Sigmoid colon (tissue), 7 donors: ENCODE results near the gene HPS1. TPM values are rescaled to one million over a fixed set of nuclear protein-coding genes. Genes with fewer than 3 reads are reported as not detected.
"Not testable (repeated sequence)": the region's sequence is repeated elsewhere in the genome, so short reads cannot be mapped to it uniquely, and the experiment has no call there.

Experiments
- DNase-seq: peaks from one replicate; pipeline ENCODE4 v3.0.0-alpha.2; 2019
- H3K27ac ChIP-seq, 4 donors: fragments of 200-600 bp; sonication (generic); one replicate each; pipeline ENCODE4 v1.5.1; 2016 to 2019; ENCODE audit warnings: mild to moderate bottlenecking in 1 of 4
- H3K27me3 ChIP-seq, 3 donors: fragments of 200-600 bp; sonication (generic); one replicate each; pipeline ENCODE4 v1.5.1; 2019; ENCODE audit warnings: mild to moderate bottlenecking in 1 of 3
- H3K36me3 ChIP-seq, 4 donors: fragments of 200-600 bp; sonication (generic); one replicate each; pipeline ENCODE4 v1.5.1; 2016 to 2019
- H3K4me1 ChIP-seq, 4 donors: fragments of 200-600 bp; sonication (generic); one replicate each; pipeline ENCODE4 v1.5.1; 2017 to 2019
- H3K4me3 ChIP-seq, 4 donors: fragments of 200-600 bp; sonication (generic); one replicate each; pipeline ENCODE4 v1.5.1; 2017 to 2019; ENCODE audit warnings: mild to moderate bottlenecking in 2 of 4, moderate library complexity in 1 of 4
- H3K9me3 ChIP-seq, 4 donors: fragments of 200-600 bp in 3 of 4; sonication (generic) in 3 of 4; one replicate each; pipeline versions ENCODE4 v1.5.1 to v1.6.1; 2013 to 2019
- EP300 ChIP-seq, 4 donors: sonication (generic); formaldehyde crosslinking; IDR thresholded peaks; one replicate each; pipeline ENCODE4 v1.6.1; 2017; ENCODE audit warnings: antibody characterized with exemption in 4 of 4
- POLR2A ChIP-seq, 2 donors: fragments of 450-650 bp; IDR thresholded peaks; one replicate each; pipeline ENCODE4 v1.6.1; 2016; ENCODE audit warnings: antibody characterized with exemption in 2 of 2, mild to moderate bottlenecking in 2 of 2, moderate library complexity in 2 of 2
- POLR2AphosphoS5 ChIP-seq, 4 donors: sonication (generic); formaldehyde crosslinking; IDR thresholded peaks; one replicate each; pipeline ENCODE4 v1.6.1; 2017; ENCODE audit warnings: antibody characterized with exemption in 4 of 4
- WGBS, 2 donors: extraction: QIAGEN DNeasy Blood & Tissue Kit; methylation state at CpG; one replicate each; pipeline ENCODE4 v1.1.7; 2013; 5-methylcytosine and 5-hydroxymethylcytosine counted together
- intact Hi-C: fragments of 100-400 bp; cut with DNase I; formaldehyde crosslinking; loops from one replicate; pipeline ENCODE4 v1.15.1; 2023
- polyA plus RNA-seq, 3 donors: library from polyadenylated mRNA; stranded (reverse); fragments of 200-250 nt; gene quantifications; one replicate each; pipeline ENCODE4 v1.2.3, GENCODE V29; 2013
- total RNA-seq, 4 donors: library from RNA; depleted of rRNA; stranded (reverse); fragments of >200 nt; gene quantifications; one replicate each; pipeline ENCODE4 v1.1.0, GENCODE V29; 2016
- TF ChIP-seq, protein P1 (sequence below), 4 experiments: fragments of 450-650 bp in 3 of 4; fragments of 200-600 bp in 1 of 4; IDR thresholded peaks; one replicate each; pipeline ENCODE4 v1.5.1; 2016 to 2019; ENCODE audit warnings: antibody characterized with exemption in 4 of 4, mild to moderate bottlenecking in 3 of 4, moderate library complexity in 2 of 4
- donor health status: healthy with polysubstance abuse.
- donor health status: Bipolar disorder and iron deficiency.
- donor health status: healthy.

Gene HPS1
- total and polyA plus RNA-seq, 7 donors = 44.7 to 93.1 (median 70.7) TPM

DNA sequence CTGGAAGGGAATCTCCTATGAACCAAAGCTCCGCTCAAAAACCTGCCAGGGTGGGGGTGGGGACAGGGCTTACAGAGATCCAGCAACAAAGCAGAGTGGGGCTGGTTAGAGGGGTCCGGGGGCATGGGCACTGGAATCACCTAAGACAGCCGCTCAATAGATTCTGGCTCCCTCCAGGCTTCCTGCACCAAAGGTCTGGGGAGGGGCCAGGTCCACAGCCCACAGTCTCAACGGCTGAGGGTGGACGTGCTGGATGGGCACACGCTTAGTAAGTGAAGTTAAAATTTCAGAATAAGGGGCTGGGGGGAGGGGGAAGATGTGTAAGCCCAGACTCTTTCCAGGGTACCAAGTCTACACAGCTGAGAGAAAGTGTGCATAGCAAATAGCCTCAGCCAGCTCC lies 62.9 kb downstream of the HPS1 start:
- TF ChIP-seq POLR2A (IDR thresholded peaks at IDR 0.05) (no peak), EP300 (IDR thresholded peaks at IDR 0.05) (no peak), POLR2AphosphoS5 (IDR thresholded peaks at IDR 0.05) (no peak)
- TF ChIP-seq, protein P1, sequence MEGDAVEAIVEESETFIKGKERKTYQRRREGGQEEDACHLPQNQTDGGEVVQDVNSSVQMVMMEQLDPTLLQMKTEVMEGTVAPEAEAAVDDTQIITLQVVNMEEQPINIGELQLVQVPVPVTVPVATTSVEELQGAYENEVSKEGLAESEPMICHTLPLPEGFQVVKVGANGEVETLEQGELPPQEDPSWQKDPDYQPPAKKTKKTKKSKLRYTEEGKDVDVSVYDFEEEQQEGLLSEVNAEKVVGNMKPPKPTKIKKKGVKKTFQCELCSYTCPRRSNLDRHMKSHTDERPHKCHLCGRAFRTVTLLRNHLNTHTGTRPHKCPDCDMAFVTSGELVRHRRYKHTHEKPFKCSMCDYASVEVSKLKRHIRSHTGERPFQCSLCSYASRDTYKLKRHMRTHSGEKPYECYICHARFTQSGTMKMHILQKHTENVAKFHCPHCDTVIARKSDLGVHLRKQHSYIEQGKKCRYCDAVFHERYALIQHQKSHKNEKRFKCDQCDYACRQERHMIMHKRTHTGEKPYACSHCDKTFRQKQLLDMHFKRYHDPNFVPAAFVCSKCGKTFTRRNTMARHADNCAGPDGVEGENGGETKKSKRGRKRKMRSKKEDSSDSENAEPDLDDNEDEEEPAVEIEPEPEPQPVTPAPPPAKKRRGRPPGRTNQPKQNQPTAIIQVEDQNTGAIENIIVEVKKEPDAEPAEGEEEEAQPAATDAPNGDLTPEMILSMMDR (IDR thresholded peaks at IDR 0.05) = no peak
- no peaks in the 10 kb centered on the region for H3K9me3 ChIP-seq
- H3K4me3 ChIP-seq = no peak overlapping the region
- H3K36me3 ChIP-seq = peaks cover 0 to 37% (median 4%) of the 10 kb centered on the region in 4 donors
- no peak overlapping the region for H3K27ac ChIP-seq
- DNase-seq = no peak
- intact Hi-C loops = no loop called here
- no peaks in the 10 kb centered on the region for H3K27me3 ChIP-seq
- 93 to 97% methylated on average over 6 of the region's 6 CpGs for whole genome bisulfite sequencing, 2 donors
- H3K4me1 ChIP-seq = no peaks in the 10 kb centered on the region

DNA sequence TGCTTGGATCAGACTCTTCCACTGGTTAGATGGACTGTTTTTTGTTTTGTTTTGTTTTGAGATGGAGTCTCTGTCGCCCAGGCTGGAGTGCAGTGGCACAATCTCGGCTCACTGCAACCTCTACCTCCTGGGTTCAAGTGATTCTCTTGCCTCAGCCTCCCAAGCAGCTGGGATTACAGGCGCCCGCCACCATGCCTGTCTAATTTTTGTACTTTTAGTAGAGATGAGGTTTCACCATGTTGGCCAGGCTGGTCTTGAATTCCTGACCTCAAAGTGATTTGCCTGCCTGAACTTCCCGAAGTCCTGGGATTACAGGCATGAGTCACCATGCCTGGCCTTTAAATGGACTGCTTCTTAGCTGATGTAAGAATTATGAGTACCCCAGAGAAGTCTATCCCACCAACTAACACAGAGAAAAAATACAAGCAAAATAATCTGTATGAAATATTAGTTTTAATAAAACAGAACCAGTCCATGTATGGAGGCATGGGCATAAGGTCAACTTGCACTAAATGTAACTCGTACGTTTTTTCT lies 63.5 kb downstream of the HPS1 start:
- peaks cover 0 to 37% (median 4%) of the 10 kb centered on the region in 4 donors for H3K36me3 ChIP-seq
- 96 to 98% methylated on average over 7 of the region's 7 CpGs for WGBS, 2 donors
- H3K27ac ChIP-seq, H3K4me3 ChIP-seq, DNase-seq, H3K4me1 ChIP-seq, intact Hi-C loops, H3K27me3 ChIP-seq, H3K9me3 ChIP-seq: not testable (repeated sequence)

DNA sequence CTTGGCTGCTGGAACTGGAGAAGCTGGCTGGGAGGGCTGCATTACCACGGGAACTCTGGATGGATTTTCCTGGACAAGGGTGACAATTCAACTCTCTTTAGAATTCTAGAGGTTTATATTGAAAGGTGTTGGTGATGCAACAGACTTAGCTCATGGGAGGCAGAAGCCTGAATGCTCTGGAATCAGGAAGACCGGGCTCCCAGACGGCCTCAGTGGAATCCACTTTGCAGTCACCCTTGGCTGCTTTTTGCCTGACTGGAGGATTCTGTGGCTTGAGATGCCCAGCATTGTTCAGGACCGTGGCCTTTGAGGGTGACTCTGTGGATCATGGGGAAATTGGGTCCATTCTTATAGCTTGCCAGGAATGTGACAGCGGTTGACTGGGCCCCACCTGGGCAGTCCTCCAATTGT lies 64.0 kb downstream of the HPS1 start:
- Histone ChIP-seq H3K9me3 (no peaks in the 10 kb centered on the region), H3K36me3 (peaks cover 0 to 37% (median 4%) of the 10 kb centered on the region in 4 donors), H3K27ac (no peak overlapping the region), H3K27me3 (no peaks in the 10 kb centered on the region), H3K4me1 (no peaks in the 10 kb centered on the region), H3K4me3 (no peak overlapping the region)
- intact Hi-C loops = no loop called here
- no peak for DNase-seq
- TF ChIP-seq, protein P1 (IDR thresholded peaks at IDR 0.05) = no peak
- TF ChIP-seq POLR2AphosphoS5 (IDR thresholded peaks at IDR 0.05) = no peak
- no peak for TF ChIP-seq EP300 (IDR thresholded peaks at IDR 0.05)
- no peak for TF ChIP-seq POLR2A (IDR thresholded peaks at IDR 0.05)
- WGBS, 2 donors = 89 to 90% methylated on average over 5 of the region's 5 CpGs

DNA sequence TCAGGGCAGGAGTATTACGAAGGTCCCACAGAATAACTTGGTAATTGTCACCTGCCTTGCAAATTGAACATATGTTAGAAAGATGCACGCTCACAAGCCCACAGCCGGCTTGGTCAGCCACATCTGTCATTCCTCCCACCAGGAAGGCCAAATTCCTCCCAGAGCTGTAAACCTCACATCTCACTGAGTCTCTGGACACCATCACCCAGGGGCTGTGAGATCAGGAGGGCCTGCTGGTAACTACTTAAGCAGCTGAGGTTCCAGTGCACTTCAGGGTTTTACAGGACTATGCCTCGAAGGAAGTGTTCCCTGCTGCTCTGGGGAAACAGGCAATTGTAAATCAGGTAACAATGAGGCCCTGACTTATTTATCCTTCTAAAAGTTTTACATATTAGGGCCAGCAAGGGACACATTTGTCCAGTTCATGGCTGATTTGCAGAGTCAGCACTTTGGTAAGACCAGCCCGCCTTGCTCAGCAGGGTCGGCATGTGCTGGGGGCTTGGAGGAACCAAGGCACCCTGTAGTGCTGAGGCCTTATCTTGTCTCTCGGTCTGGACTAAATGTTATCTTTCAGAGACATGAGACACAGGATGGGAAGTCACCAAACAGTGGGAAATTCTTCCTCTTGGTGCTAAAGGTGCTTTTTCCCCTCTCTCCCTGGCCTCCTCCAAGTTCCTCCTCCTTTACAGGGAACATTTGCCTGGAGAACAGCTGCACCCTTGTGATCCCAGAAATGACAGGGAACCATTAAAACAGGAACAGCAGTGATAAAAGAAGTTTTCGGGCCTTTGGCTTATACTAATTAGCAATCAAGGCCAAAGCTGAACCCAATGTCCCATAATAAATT lies 66.0 kb downstream of the HPS1 start:
- no peak for DNase-seq
- TF ChIP-seq POLR2AphosphoS5 (IDR thresholded peaks at IDR 0.05) (no peak), EP300 (IDR thresholded peaks at IDR 0.05) (no peak), POLR2A (IDR thresholded peaks at IDR 0.05) (no peak)
- TF ChIP-seq, protein P1 (IDR thresholded peaks at IDR 0.05) = no peak
- Histone ChIP-seq H3K27me3 (no peaks in the 10 kb centered on the region), H3K4me1 (no peaks in the 10 kb centered on the region), H3K36me3 (peaks cover 0 to 24% (median 3%) of the 10 kb centered on the region in 4 donors), H3K9me3 (peaks cover 0 to 3% (median 0%) of the 10 kb centered on the region in 4 donors), H3K4me3 (no peak overlapping the region), H3K27ac (no peak overlapping the region)
- 92 to 94% methylated on average over 8 of the region's 8 CpGs for WGBS, 2 donors
- intact Hi-C loops = no loop called here

DNA sequence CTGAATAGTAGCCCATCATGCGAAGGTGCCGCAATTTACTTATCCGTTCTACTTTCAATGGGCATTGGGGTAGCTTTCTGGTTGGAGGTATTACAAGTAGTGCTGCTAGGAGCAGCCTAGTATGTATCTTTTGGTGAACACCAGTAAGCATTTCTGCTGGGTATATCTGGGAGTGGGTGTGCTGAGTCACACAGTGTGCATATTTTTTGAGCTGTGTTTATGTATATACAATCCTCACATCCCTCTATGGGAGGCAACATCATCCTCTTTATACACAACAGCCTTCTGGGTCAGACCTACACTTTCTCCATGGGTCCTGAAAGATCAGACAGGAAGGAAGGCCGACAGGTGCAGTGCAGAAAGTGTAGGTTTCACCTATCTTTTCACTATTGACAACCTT lies 68.0 kb downstream of the HPS1 start:
- Histone ChIP-seq H3K27me3 (no peaks in the 10 kb centered on the region), H3K9me3 (peaks cover 0 to 3% (median 0%) of the 10 kb centered on the region in 4 donors), H3K36me3 (peaks cover 0 to 7% (median 3%) of the 10 kb centered on the region in 4 donors), H3K4me3 (no peak overlapping the region), H3K27ac (no peak overlapping the region), H3K4me1 (peaks cover 0 to 15% (median 7%) of the 10 kb centered on the region in 4 donors)
- TF ChIP-seq EP300 (IDR thresholded peaks at IDR 0.05) = no peak
- TF ChIP-seq POLR2A (IDR thresholded peaks at IDR 0.05) = no peak
- TF ChIP-seq, protein P1 (IDR thresholded peaks at IDR 0.05) = no peak
- TF ChIP-seq POLR2AphosphoS5 (IDR thresholded peaks at IDR 0.05) = no peak
- DNase-seq = no peak
- intact Hi-C loops = no loop called here
- WGBS, 2 donors = 96 to 97% methylated on average over 4 of the region's 4 CpGs
